Activated CD8-positive, alpha-beta memory T cell treated with anti-CD3 and anti-CD28 coated beads, Interleukin-2, amount 50 U/mL, for 4 hours (primary cell): ENCODE results near the gene CST9L.

Experiments used
- DNase-seq: peaks from one replicate; pipeline ENCODE4 v3.0.0-alpha.2; 2020

CST9L gene

GRCh38 chr20:23568320-23568970 lies at the start of gene CST9L:
Gene CST9L, minus strand, starts transcription at chr20:23568484. Its CDS starts 34 bp downstream, at chr20:23568450.
- DNase-seq: no peak

GRCh38 chr20:23614163-23614562 lies 45.9 kb upstream of the CST9L start:
- DNase-seq: no peak

GRCh38 chr20:23613676-23614075 lies 45.4 kb upstream of the CST9L start:
- DNase-seq: no peak

GRCh38 chr20:23612396-23612795 lies 44.1 kb upstream of the CST9L start:
- no peak for DNase-seq

GRCh38 chr20:23609486-23610109 lies 41.3 kb upstream of the CST9L start:
- DNase-seq: no peak

- no peak for DNase-seq
These were observed 40.1 kb upstream of the CST9L start for GRCh38 chr20:23608251-23608846.

- DNase-seq: no peak
These were observed 39.4 kb upstream of the CST9L start for GRCh38 chr20:23607497-23608245.

GRCh38 chr20:23606652-23607049 lies 38.4 kb upstream of the CST9L start:
- peak; percentile 61 for DNase-seq

GRCh38 chr20:23605867-23606651 lies 37.8 kb upstream of the CST9L start, which contains the start of gene CST9:
Gene CST9, minus strand, starts transcription at chr20:23605917. Its CDS starts 53 bp downstream, at chr20:23605864.
- DNase-seq: no peak

- DNase-seq: no peak
These were observed 36.0 kb upstream of the CST9L start for GRCh38 chr20:23604306-23604705.

GRCh38 chr20:23603321-23603720 lies 35.0 kb upstream of the CST9L start:
- DNase-seq: no peak

GRCh38 chr20:23602699-23603098 lies 34.4 kb upstream of the CST9L start:
- no peak for DNase-seq

GRCh38 chr20:23602241-23602640 lies 34.0 kb upstream of the CST9L start:
- no peak for DNase-seq

- DNase-seq: no peak
These were observed 33.4 kb upstream of the CST9L start for GRCh38 chr20:23601715-23602114.

- no peak for DNase-seq
These were observed 30.2 kb upstream of the CST9L start for GRCh38 chr20:23598481-23598880.

- no peak for DNase-seq
These were observed 28.4 kb upstream of the CST9L start for GRCh38 chr20:23596579-23597250.

- DNase-seq: no peak
These were observed 27.7 kb upstream of the CST9L start for GRCh38 chr20:23595941-23596340.

- no peak for DNase-seq
These were observed 20.4 kb upstream of the CST9L start for GRCh38 chr20:23588434-23589403.

GRCh38 chr20:23587631-23588030 lies 19.3 kb upstream of the CST9L start:
- DNase-seq: no peak

GRCh38 chr20:23586735-23587525 lies 18.6 kb upstream of the CST9L start:
- DNase-seq: no peak
